Natural killer cell (primary cell): ENCODE measurements around the gene INKA2. TPM values are rescaled to one million over a fixed set of nuclear protein-coding genes. Genes with fewer than 3 reads are reported as not detected.
A peak's percentile ranks its signal among the peaks of the same experiment; 100 is the strongest.

Experiments
- ATAC-seq, 3 donors: fragments of 150-1000 bp in 2 of 3; fragments of 200-7000 bp in 1 of 3; cut with Tn5 transposase; 1 replicate in 1 of 3; 2 replicates in 2 of 3; pipeline ENCODE4 v1.10.0; 2021; ENCODE audit warnings: mild to moderate bottlenecking in 2 of 3, moderate library complexity in 2 of 3
- DNase-seq, 2 donors: peaks; one replicate each; pipeline versions ENCODE4 v3.0.0 to v3.0.0-alpha.2; 2013 to 2021; ENCODE audit warnings: mixed read lengths in 1 of 2
- H3K27ac ChIP-seq: one replicate; pipeline ENCODE4 v1.5.1; 2013; ENCODE audit warnings: mild to moderate bottlenecking, low read length
- H3K27me3 ChIP-seq: one replicate; pipeline ENCODE4 v1.6.1; 2013; ENCODE audit warnings: low read length; ENCODE audit not compliant: control insufficient read depth, insufficient read depth
- H3K36me3 ChIP-seq: one replicate; pipeline ENCODE4 v1.6.1; 2013; ENCODE audit warnings: low read length; ENCODE audit not compliant: control insufficient read depth, insufficient read depth
- H3K4me1 ChIP-seq: one replicate; pipeline ENCODE4 v1.6.1; 2013; ENCODE audit warnings: low read length; ENCODE audit not compliant: control insufficient read depth, insufficient read depth
- H3K4me3 ChIP-seq: one replicate; pipeline ENCODE4 v1.5.1; 2013; ENCODE audit warnings: low read length
- H3K9me3 ChIP-seq: one replicate; pipeline ENCODE4 v1.6.1; 2013; ENCODE audit warnings: low read length; ENCODE audit not compliant: control insufficient read depth, insufficient read depth
- H3K27ac Mint-ChIP-seq, 2 donors: one replicate each; pipeline ENCODE4 v1.8.0; 2022; ENCODE audit warnings: mild to moderate bottlenecking in 2 of 2, mixed read lengths in 2 of 2, moderate library complexity in 1 of 2
- H3K27me3 Mint-ChIP-seq, 2 donors: one replicate each; pipeline ENCODE4 v1.8.0; 2022; ENCODE audit warnings: low read depth in 2 of 2, mixed read lengths in 2 of 2
- H3K36me3 Mint-ChIP-seq: one replicate; pipeline ENCODE4 v1.8.0; 2022; ENCODE audit warnings: mixed read lengths
- H3K4me1 Mint-ChIP-seq, 2 donors: one replicate each; pipeline ENCODE4 v1.8.0; 2022; ENCODE audit warnings: mixed read lengths in 2 of 2
- H3K4me3 Mint-ChIP-seq: one replicate; pipeline ENCODE4 v1.8.0; 2022; ENCODE audit warnings: mild to moderate bottlenecking, moderate library complexity, mixed read lengths
- H3K9me3 Mint-ChIP-seq, 2 donors: one replicate each; pipeline ENCODE4 v1.8.0; 2022; ENCODE audit warnings: mixed read lengths in 2 of 2
- WGBS: methylation state at CpG from one replicate; pipeline ENCODE4 v1.1.7; 2013; ENCODE audit warnings: missing lambda C conversion rate; ENCODE audit not compliant: insufficient coverage; 5-methylcytosine and 5-hydroxymethylcytosine counted together
- intact Hi-C: fragments of 100-400 bp; cut with micrococcal nuclease; formaldehyde crosslinking; loops from one replicate; pipeline ENCODE4 v1.14.2; 2022
- total RNA-seq, 4 donors: library from RNA; stranded (reverse); fragments of 120-200 nt in 1 of 4; gene quantifications; one replicate each; pipeline versions ENCODE4 v1.2.3 to v1.2.4, GENCODE V29; 2013 to 2022
- TF ChIP-seq, protein P1 (sequence below): fragments of 200-600 bp; IDR thresholded peaks from one replicate; pipeline ENCODE4 v1.8.0; 2022; ENCODE audit warnings: antibody characterized with exemption

Gene INKA2
- total RNA-seq, 3 donors from 2014 or later (not counting 1 experiment from before 2014, with no cell fraction given): 0.48 to 2.6 (median 1.4) TPM

DNA sequence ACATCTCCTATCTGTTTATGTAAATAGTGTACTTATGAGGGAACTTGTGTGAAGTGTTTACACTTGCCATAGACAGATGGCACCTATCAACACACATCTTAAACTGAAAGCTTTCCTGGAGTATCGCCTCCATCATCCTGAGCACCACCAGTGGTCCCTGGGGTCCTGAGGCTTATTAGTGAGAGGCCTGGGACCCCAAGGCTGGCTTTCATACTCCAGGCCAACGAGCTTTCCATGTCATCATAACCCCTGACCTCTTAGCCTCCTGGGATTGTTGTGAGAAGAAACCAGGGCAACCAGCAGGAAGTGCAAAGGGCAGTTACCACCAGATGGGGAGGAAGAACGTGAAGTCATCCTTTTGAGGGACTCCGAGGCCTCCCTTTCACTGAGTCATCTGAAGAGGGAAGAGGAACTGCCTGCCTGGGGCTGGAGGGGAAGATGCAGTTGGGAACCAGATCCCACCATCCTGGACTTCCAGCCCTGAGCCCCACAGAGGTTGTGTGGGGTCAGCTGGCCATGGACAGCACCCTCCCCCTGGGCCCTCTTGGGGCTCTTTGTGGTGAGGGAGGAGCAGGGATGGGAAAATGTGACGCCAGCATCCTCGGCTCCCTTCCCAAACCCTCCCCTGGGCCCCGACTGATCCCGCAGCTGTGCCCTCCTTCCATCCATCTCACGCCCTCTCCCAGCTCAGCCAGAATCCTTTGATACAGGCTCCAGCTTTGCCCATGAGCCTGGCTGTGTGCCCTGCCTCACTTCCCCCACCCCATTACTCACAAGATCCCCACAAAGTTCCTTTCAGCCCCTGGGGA lies 5.8 kb downstream of the INKA2 start:
- Mint-ChIP-seq H3K27me3 (peaks cover 10 to 11% of the 10 kb centered on the region in 2 donors), H3K4me1 (peaks cover 9% of the 10 kb centered on the region in 2 donors), H3K4me3 (no peak overlapping the region), H3K27ac (peak overlapping the region in 1 of 2 donors; percentile 21), H3K9me3 (no peaks in the 10 kb centered on the region), H3K36me3 (no peaks in the 10 kb centered on the region)
- 70% methylated on average over 8 of the region's 9 CpGs for WGBS
- H3K4me1 ChIP-seq: peaks cover 12% of the 10 kb centered on the region
- intact Hi-C loops: no loop called here
- no peak overlapping the region for H3K27ac ChIP-seq
- peak in 2 of 3 donors; percentile 34 to 61 for ATAC-seq
- H3K36me3 ChIP-seq: no peaks in the 10 kb centered on the region
- H3K27me3 ChIP-seq: peaks cover 12% of the 10 kb centered on the region
- H3K9me3 ChIP-seq: no peaks in the 10 kb centered on the region
- H3K4me3 ChIP-seq: no peak overlapping the region
- no peak for DNase-seq
- TF ChIP-seq, protein P1, sequence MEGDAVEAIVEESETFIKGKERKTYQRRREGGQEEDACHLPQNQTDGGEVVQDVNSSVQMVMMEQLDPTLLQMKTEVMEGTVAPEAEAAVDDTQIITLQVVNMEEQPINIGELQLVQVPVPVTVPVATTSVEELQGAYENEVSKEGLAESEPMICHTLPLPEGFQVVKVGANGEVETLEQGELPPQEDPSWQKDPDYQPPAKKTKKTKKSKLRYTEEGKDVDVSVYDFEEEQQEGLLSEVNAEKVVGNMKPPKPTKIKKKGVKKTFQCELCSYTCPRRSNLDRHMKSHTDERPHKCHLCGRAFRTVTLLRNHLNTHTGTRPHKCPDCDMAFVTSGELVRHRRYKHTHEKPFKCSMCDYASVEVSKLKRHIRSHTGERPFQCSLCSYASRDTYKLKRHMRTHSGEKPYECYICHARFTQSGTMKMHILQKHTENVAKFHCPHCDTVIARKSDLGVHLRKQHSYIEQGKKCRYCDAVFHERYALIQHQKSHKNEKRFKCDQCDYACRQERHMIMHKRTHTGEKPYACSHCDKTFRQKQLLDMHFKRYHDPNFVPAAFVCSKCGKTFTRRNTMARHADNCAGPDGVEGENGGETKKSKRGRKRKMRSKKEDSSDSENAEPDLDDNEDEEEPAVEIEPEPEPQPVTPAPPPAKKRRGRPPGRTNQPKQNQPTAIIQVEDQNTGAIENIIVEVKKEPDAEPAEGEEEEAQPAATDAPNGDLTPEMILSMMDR: no peak

DNA sequence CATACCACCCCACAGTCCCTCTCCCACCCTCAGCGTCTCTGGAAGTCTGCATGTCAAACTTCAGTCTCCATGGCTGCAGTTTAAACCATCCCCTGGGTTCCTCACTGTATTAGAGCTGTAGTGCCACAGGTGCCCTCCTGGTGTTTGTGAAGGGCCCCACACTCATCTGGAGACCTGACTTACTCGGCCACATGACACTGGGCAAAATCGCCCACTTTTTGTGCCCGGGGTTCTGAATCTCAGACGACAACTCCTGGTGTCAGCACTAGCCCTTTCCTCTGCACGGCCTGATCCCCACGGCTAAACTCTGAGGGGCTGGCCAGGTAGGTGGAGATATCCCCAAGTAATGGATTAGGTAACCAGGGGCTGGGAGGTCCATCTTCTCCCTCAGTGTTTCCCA lies 6.5 kb downstream of the INKA2 start:
- ATAC-seq: no peak
- Histone ChIP-seq H3K4me1 (peaks cover 5% of the 10 kb centered on the region), H3K27me3 (peaks cover 12% of the 10 kb centered on the region), H3K4me3 (no peak overlapping the region), H3K36me3 (no peaks in the 10 kb centered on the region), H3K9me3 (no peaks in the 10 kb centered on the region), H3K27ac (no peak overlapping the region)
- Mint-ChIP-seq H3K36me3 (no peaks in the 10 kb centered on the region), H3K9me3 (no peaks in the 10 kb centered on the region), H3K27me3 (peaks cover 6% of the 10 kb centered on the region in 2 donors), H3K27ac (peak overlapping the region in 1 of 2 donors; percentile 21), H3K4me3 (no peak overlapping the region), H3K4me1 (peaks cover 4% of the 10 kb centered on the region in 2 donors)
- TF ChIP-seq, protein P1: no peak
- intact Hi-C loops: no loop called here
- DNase-seq: no peak
- 92% methylated on average over 6 of the region's 7 CpGs for WGBS

DNA sequence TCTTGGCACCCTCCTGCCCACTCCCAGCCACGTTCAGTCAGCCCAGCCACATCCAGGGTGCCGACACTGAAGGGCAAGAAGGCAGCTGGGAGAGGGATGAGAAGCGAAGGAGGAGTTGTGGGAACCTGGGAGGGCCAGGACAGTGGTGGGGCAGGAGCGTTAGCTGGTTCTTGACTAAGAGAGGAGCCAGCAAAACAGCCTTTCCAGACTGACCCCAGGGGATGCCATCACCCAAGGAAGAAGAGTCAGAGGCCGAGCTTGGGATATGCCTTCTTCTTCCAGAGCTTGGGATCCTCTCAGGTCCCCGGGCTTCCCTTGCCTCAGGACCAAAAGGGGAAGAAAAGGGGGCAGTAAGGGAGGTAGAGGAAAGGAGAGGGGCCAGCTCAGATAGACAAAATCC lies 7.2 kb downstream of the INKA2 start:
- Histone ChIP-seq H3K27me3 (peaks cover 6% of the 10 kb centered on the region), H3K9me3 (no peaks in the 10 kb centered on the region), H3K36me3 (no peaks in the 10 kb centered on the region), H3K4me1 (peaks cover 5% of the 10 kb centered on the region), H3K27ac (no peak overlapping the region), H3K4me3 (no peak overlapping the region)
- Mint-ChIP-seq H3K27me3 (no peaks in the 10 kb centered on the region), H3K4me3 (no peak overlapping the region), H3K27ac (no peak overlapping the region), H3K9me3 (no peaks in the 10 kb centered on the region), H3K36me3 (no peaks in the 10 kb centered on the region), H3K4me1 (no peaks in the 10 kb centered on the region)
- no peak for DNase-seq
- intact Hi-C loops: no loop called here
- ATAC-seq: no peak
- 74% methylated on average over 6 of the region's 6 CpGs for WGBS
- TF ChIP-seq, protein P1: no peak
